Measurements from ENCODE around the gene GMDS.

- TF ChIP-seq CTCF (IDR thresholded peaks at IDR 0.05) = no peak
- no peak for TF ChIP-seq POLR2A (IDR thresholded peaks at IDR 0.05)
These were observed 302.6 kb downstream of the GMDS start for GRCh38 chr6:1942834-1943233.
